ENCODE results near the gene AP3B1.
"Not testable (repeated sequence)": the region's sequence is repeated elsewhere in the genome, so short reads cannot be mapped to it uniquely, and the experiment has no call there.

AP3B1 gene

DNA sequence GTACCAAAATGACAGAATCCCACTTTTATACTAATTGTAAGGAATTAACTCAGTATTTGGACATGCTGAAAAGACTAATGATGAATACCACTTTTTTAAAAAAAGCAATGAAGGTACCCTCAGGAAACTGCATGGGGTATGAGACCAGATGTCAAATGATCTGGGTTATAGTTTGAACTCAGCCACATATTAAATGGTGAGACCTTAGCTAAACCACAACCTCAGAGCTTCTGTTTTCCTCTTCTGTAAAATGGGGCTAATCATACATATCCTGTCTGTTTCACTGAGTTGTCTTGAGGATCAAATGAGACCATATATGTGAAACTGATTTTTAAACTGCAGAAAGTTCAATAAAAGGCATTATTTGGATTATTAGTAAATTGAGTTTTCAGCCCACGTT lies 238.4 kb downstream of the AP3B1 start:
- Histone ChIP-seq H3K4me3 (ENCODE audit: low read depth, low read length) (no peak overlapping the region), H3K27me3 (ENCODE audit: control insufficient read depth, insufficient read depth, low read length) (no peaks in the 10 kb centered on the region), H3K4me1 (ENCODE audit: control insufficient read depth, insufficient read depth, low read length) (no peaks in the 10 kb centered on the region), H3K36me3 (ENCODE audit: control insufficient read depth, insufficient read depth, low read length) (no peaks in the 10 kb centered on the region), H3K9me3 (ENCODE audit: control insufficient read depth, insufficient read depth, low read depth, low read length) (no peaks in the 10 kb centered on the region), H3K9ac (ENCODE audit: low read length) (no peak overlapping the region), H3K27ac (ENCODE audit: low read depth, low read length) (no peak overlapping the region)

GRCh38 chr5:78050888-78051287 lies 243.6 kb downstream of the AP3B1 start:
- H3K9me3 ChIP-seq (ENCODE audit: control insufficient read depth, insufficient read depth, low read depth, low read length), result no peaks in the 10 kb centered on the region
- no peak overlapping the region for H3K4me3 ChIP-seq (ENCODE audit: low read depth, low read length)
- no peaks in the 10 kb centered on the region for H3K36me3 ChIP-seq (ENCODE audit: control insufficient read depth, insufficient read depth, low read length)
- no peak overlapping the region for H3K9ac ChIP-seq (ENCODE audit: low read length)
- H3K4me1 ChIP-seq (ENCODE audit: control insufficient read depth, insufficient read depth, low read length), result peaks cover 2% of the 10 kb centered on the region; the same call in 1 of the 2 replicates
- H3K27me3 ChIP-seq (ENCODE audit: control insufficient read depth, insufficient read depth, low read length), result no peaks in the 10 kb centered on the region
- no peak overlapping the region for H3K27ac ChIP-seq (ENCODE audit: low read depth, low read length)

- not testable (repeated sequence) for H3K36me3 ChIP-seq (ENCODE audit: control insufficient read depth, insufficient read depth, low read length); H3K9me3 ChIP-seq (ENCODE audit: control insufficient read depth, insufficient read depth, low read depth, low read length); H3K9ac ChIP-seq (ENCODE audit: low read length); H3K27ac ChIP-seq (ENCODE audit: low read depth, low read length); H3K27me3 ChIP-seq (ENCODE audit: control insufficient read depth, insufficient read depth, low read length); H3K4me3 ChIP-seq (ENCODE audit: low read depth, low read length); H3K4me1 ChIP-seq (ENCODE audit: control insufficient read depth, insufficient read depth, low read length)
These were observed 247.7 kb downstream of the AP3B1 start for GRCh38 chr5:78046823-78047222.

DNA sequence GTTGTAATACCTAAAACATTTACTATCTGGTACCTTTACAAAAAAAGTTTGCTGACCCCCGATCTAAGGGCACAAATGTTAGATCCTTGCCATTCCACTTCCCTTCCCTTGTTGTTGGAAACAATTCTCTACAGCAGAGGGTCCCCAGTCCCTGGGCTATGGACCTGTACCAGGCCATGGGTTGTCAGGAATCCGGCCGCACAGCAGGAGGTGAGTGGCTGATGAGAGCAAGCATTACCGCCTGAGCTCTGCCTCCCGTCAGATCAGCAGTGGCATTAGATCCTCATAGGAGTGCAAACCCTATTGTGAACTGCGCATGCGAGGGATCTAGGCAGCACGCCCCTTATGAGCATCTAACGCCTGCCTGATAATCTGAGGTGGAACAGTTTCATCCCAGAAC lies 248.5 kb downstream of the AP3B1 start:
- Histone ChIP-seq H3K27ac (ENCODE audit: low read depth, low read length) (no peak overlapping the region), H3K27me3 (ENCODE audit: control insufficient read depth, insufficient read depth, low read length) (no peaks in the 10 kb centered on the region), H3K9me3 (ENCODE audit: control insufficient read depth, insufficient read depth, low read depth, low read length) (no peaks in the 10 kb centered on the region), H3K4me3 (ENCODE audit: low read depth, low read length) (no peak overlapping the region), H3K4me1 (ENCODE audit: control insufficient read depth, insufficient read depth, low read length) (peaks cover 4% of the 10 kb centered on the region; the same call in 1 of the 2 replicates), H3K9ac (ENCODE audit: low read length) (no peak overlapping the region), H3K36me3 (ENCODE audit: control insufficient read depth, insufficient read depth, low read length) (no peaks in the 10 kb centered on the region)

- Histone ChIP-seq H3K36me3 (ENCODE audit: control insufficient read depth, insufficient read depth, low read length) (no peaks in the 10 kb centered on the region), H3K27ac (ENCODE audit: low read depth, low read length) (no peak overlapping the region), H3K4me3 (ENCODE audit: low read depth, low read length) (no peak overlapping the region), H3K9me3 (ENCODE audit: control insufficient read depth, insufficient read depth, low read depth, low read length) (no peaks in the 10 kb centered on the region), H3K4me1 (ENCODE audit: control insufficient read depth, insufficient read depth, low read length) (peaks cover 4% of the 10 kb centered on the region; the same call in 1 of the 2 replicates), H3K9ac (ENCODE audit: low read length) (no peak overlapping the region), H3K27me3 (ENCODE audit: control insufficient read depth, insufficient read depth, low read length) (no peaks in the 10 kb centered on the region)
These were observed 252.7 kb downstream of the AP3B1 start for GRCh38 chr5:78041805-78042204.

DNA sequence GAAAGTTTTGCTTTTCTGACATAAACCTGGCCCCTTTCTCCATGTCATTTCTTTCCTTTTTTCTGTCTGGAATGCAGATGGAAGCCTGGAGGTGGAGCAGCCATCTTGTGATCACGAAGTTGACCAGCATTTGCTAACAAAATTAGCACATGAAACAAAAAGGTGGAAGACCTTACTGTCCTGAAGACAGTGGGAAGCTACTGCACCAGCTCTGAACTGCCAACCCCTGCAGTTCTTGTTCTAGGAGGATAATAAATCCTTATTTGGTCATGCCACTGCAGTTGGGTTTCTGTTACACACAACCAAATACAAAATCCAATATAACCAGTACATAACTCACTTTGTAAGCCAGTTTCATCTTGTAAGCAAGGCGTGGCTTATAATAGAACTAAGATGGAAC lies 269.0 kb downstream of the AP3B1 start:
- H3K36me3 ChIP-seq (ENCODE audit: control insufficient read depth, insufficient read depth, low read length), result no peaks in the 10 kb centered on the region
- no peaks in the 10 kb centered on the region for H3K9me3 ChIP-seq (ENCODE audit: control insufficient read depth, insufficient read depth, low read depth, low read length)
- H3K27me3 ChIP-seq (ENCODE audit: control insufficient read depth, insufficient read depth, low read length), result peaks cover 36% of the 10 kb centered on the region
- H3K27ac ChIP-seq (ENCODE audit: low read depth, low read length), result peak overlapping the region; percentile 54; the same call in 1 of the 2 replicates
- no peak overlapping the region; the same call in 1 of the 2 replicates for H3K4me3 ChIP-seq (ENCODE audit: low read depth, low read length)
- peaks cover 13% of the 10 kb centered on the region; the same call in 1 of the 2 replicates for H3K4me1 ChIP-seq (ENCODE audit: control insufficient read depth, insufficient read depth, low read length)
- peak overlapping the region; percentile 61 for H3K9ac ChIP-seq (ENCODE audit: low read length)

GRCh38 chr5:78019744-78020143 lies 274.8 kb downstream of the AP3B1 start:
- Histone ChIP-seq H3K4me1 (ENCODE audit: control insufficient read depth, insufficient read depth, low read length) (peaks cover 11% of the 10 kb centered on the region), H3K9ac (ENCODE audit: low read length) (no peak overlapping the region), H3K27ac (ENCODE audit: low read depth, low read length) (no peak overlapping the region), H3K4me3 (ENCODE audit: low read depth, low read length) (no peak overlapping the region), H3K27me3 (ENCODE audit: control insufficient read depth, insufficient read depth, low read length) (peaks cover 94% of the 10 kb centered on the region), H3K36me3 (ENCODE audit: control insufficient read depth, insufficient read depth, low read length) (no peaks in the 10 kb centered on the region), H3K9me3 (ENCODE audit: control insufficient read depth, insufficient read depth, low read depth, low read length) (no peaks in the 10 kb centered on the region)

GRCh38 chr5:78016863-78017529 lies 277.5 kb downstream of the AP3B1 start:
- H3K27me3 ChIP-seq (ENCODE audit: control insufficient read depth, insufficient read depth, low read length), result peaks cover 94% of the 10 kb centered on the region
- peak overlapping the region; percentile 24; the same call in 1 of the 2 replicates for H3K4me3 ChIP-seq (ENCODE audit: low read depth, low read length)
- H3K4me1 ChIP-seq (ENCODE audit: control insufficient read depth, insufficient read depth, low read length), result peaks cover 11% of the 10 kb centered on the region
- H3K27ac ChIP-seq (ENCODE audit: low read depth, low read length), result no peak overlapping the region
- H3K9me3 ChIP-seq (ENCODE audit: control insufficient read depth, insufficient read depth, low read depth, low read length), result no peaks in the 10 kb centered on the region
- H3K9ac ChIP-seq (ENCODE audit: low read length), result no peak overlapping the region
- no peaks in the 10 kb centered on the region for H3K36me3 ChIP-seq (ENCODE audit: control insufficient read depth, insufficient read depth, low read length)

DNA sequence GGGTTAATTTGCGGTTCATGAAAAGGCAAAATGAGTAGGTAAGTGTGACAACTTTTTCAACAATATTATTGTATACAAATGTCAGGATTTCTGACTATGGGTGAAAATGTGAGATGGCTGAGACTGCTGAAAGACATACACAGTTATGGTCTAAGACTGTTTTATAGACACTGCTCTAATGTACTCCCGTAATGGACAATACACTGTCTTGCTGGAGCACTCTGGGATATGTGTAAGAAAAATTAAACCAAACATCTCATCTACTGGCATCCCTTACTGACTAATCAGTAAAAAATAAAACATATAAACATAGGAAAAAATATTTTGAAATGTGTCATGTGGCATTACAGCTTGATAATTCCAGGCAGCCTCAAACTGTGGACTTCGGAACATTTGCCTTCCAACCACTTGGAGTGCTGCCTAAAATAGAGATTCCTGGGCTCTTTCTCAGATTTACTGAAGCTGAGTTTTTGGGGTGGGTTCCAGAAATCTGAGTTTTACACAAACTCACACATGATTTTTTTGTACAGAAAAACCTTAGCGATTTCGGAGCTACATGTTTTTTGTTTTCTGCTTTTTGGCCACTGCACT lies 284.5 kb downstream of the AP3B1 start:
- Histone ChIP-seq H3K9ac (ENCODE audit: low read length) (no peak overlapping the region), H3K27ac (ENCODE audit: low read depth, low read length) (no peak overlapping the region), H3K27me3 (ENCODE audit: control insufficient read depth, insufficient read depth, low read length) (peaks cover 25% of the 10 kb centered on the region), H3K4me3 (ENCODE audit: low read depth, low read length) (no peak overlapping the region), H3K4me1 (ENCODE audit: control insufficient read depth, insufficient read depth, low read length) (no peaks in the 10 kb centered on the region), H3K9me3 (ENCODE audit: control insufficient read depth, insufficient read depth, low read depth, low read length) (no peaks in the 10 kb centered on the region), H3K36me3 (ENCODE audit: control insufficient read depth, insufficient read depth, low read length) (no peaks in the 10 kb centered on the region)

GRCh38 chr5:78008356-78008967 lies 286.0 kb downstream of the AP3B1 start:
- H3K9me3 ChIP-seq (ENCODE audit: control insufficient read depth, insufficient read depth, low read depth, low read length), result no peaks in the 10 kb centered on the region

GRCh38 chr5:78007233-78007632 lies 287.3 kb downstream of the AP3B1 start:
- Histone ChIP-seq H3K36me3 (ENCODE audit: control insufficient read depth, insufficient read depth, low read length) (no peaks in the 10 kb centered on the region), H3K9me3 (ENCODE audit: control insufficient read depth, insufficient read depth, low read depth, low read length) (no peaks in the 10 kb centered on the region)

More at GRCh38 chr5:78008356-78008967, 286.0 kb downstream of the AP3B1 start:
- H3K4me3 ChIP-seq (ENCODE audit: low read depth, low read length), result no peak overlapping the region
- H3K4me1 ChIP-seq (ENCODE audit: control insufficient read depth, insufficient read depth, low read length), result 0 out of 2 replicates have a peak, but pooled peaks cover 4% of the 10 kb centered on the region
- H3K9ac ChIP-seq (ENCODE audit: low read length), result no peak overlapping the region
- H3K27me3 ChIP-seq (ENCODE audit: control insufficient read depth, insufficient read depth, low read length), result peaks cover 12% of the 10 kb centered on the region
- no peaks in the 10 kb centered on the region for H3K36me3 ChIP-seq (ENCODE audit: control insufficient read depth, insufficient read depth, low read length)
- no peak overlapping the region for H3K27ac ChIP-seq (ENCODE audit: low read depth, low read length)

More at GRCh38 chr5:78007233-78007632, 287.3 kb downstream of the AP3B1 start:
- Histone ChIP-seq H3K4me1 (ENCODE audit: control insufficient read depth, insufficient read depth, low read length) (0 out of 2 replicates have a peak, but pooled peaks cover 4% of the 10 kb centered on the region), H3K27me3 (ENCODE audit: control insufficient read depth, insufficient read depth, low read length) (0 out of 2 replicates have a peak, but pooled peaks cover under 1% of the 10 kb centered on the region), H3K9ac (ENCODE audit: low read length) (no peak overlapping the region), H3K27ac (ENCODE audit: low read depth, low read length) (no peak overlapping the region), H3K4me3 (ENCODE audit: low read depth, low read length) (no peak overlapping the region)
